ENCODE results near the gene PHF21A. TPM values are rescaled to one million over a fixed set of nuclear protein-coding genes. Genes with fewer than 3 reads are reported as not detected.

PHF21A gene
- total RNA-seq, 2 donors from 2014 or later = 47.2 to 53.9 TPM

GRCh38 chr11:46134540-46134939 lies 13.3 kb upstream of the PHF21A start:
- DNase-seq = peak; percentile 83
- WGBS, 2 experiments (ENCODE audit: insufficient coverage in 1 of 2, insufficient read length in 1 of 2) = 63 to 89% methylated on average over 3 of the region's 3 CpGs
- Histone ChIP-seq H3K27ac (ENCODE audit: low read depth, low read length) (no peak overlapping the region), H3K36me3 (ENCODE audit: control insufficient read depth, insufficient read depth, low read length) (no peaks in the 10 kb centered on the region), H3K9ac (ENCODE audit: extremely low read depth, low read length, poor library complexity, severe bottlenecking) (no peak overlapping the region), H3K9me3 (ENCODE audit: control insufficient read depth, low read length) (no peaks in the 10 kb centered on the region), H3K4me1 (ENCODE audit: control insufficient read depth, insufficient read depth, low read length) (no peaks in the 10 kb centered on the region), H3K4me3 (ENCODE audit: low read length) (no peak overlapping the region), H3K27me3 (ENCODE audit: control insufficient read depth, insufficient read depth, low read length, poor library complexity, severe bottlenecking) (no peaks in the 10 kb centered on the region)
- peak; percentile 64 for TF ChIP-seq CTCF (conservative IDR thresholded peaks at IDR 0.05)
- H3K4me1 Mint-ChIP-seq = peaks cover 4% of the 10 kb centered on the region
- H3K36me3 Mint-ChIP-seq (ENCODE audit: low read depth) = no peaks in the 10 kb centered on the region
- H3K4me3 Mint-ChIP-seq = no peak overlapping the region
- H3K9me3 Mint-ChIP-seq = no peaks in the 10 kb centered on the region
- H3K27me3 Mint-ChIP-seq (ENCODE audit: insufficient read depth) = peaks cover 4% of the 10 kb centered on the region
- peak overlapping the region; percentile 40 for H3K27ac Mint-ChIP-seq

GRCh38 chr11:46134061-46134460 lies 12.8 kb upstream of the PHF21A start:
- Histone ChIP-seq H3K27me3 (ENCODE audit: control insufficient read depth, insufficient read depth, low read length, poor library complexity, severe bottlenecking) (no peaks in the 10 kb centered on the region), H3K36me3 (ENCODE audit: control insufficient read depth, insufficient read depth, low read length) (no peaks in the 10 kb centered on the region), H3K4me1 (ENCODE audit: control insufficient read depth, insufficient read depth, low read length) (no peaks in the 10 kb centered on the region), H3K9me3 (ENCODE audit: control insufficient read depth, low read length) (no peaks in the 10 kb centered on the region), H3K27ac (ENCODE audit: low read depth, low read length) (no peak overlapping the region), H3K9ac (ENCODE audit: extremely low read depth, low read length, poor library complexity, severe bottlenecking) (no peak overlapping the region), H3K4me3 (ENCODE audit: low read length) (no peak overlapping the region)
- 84 to 87% methylated on average over 4 of the region's 4 CpGs for WGBS, 2 experiments (ENCODE audit: insufficient coverage in 1 of 2, insufficient read length in 1 of 2)
- no peaks in the 10 kb centered on the region for H3K9me3 Mint-ChIP-seq
- TF ChIP-seq CTCF (conservative IDR thresholded peaks at IDR 0.05) = no peak
- peaks cover 4% of the 10 kb centered on the region for H3K4me1 Mint-ChIP-seq
- no peak overlapping the region for H3K4me3 Mint-ChIP-seq
- peak overlapping the region; percentile 40 for H3K27ac Mint-ChIP-seq
- DNase-seq = no peak
- peaks cover 4% of the 10 kb centered on the region for H3K27me3 Mint-ChIP-seq (ENCODE audit: insufficient read depth)
- no peaks in the 10 kb centered on the region for H3K36me3 Mint-ChIP-seq (ENCODE audit: low read depth)

GRCh38 chr11:46133119-46133518 lies 11.9 kb upstream of the PHF21A start:
- no peaks in the 10 kb centered on the region for H3K9me3 Mint-ChIP-seq
- Histone ChIP-seq H3K4me1 (ENCODE audit: control insufficient read depth, insufficient read depth, low read length) (no peaks in the 10 kb centered on the region), H3K9me3 (ENCODE audit: control insufficient read depth, low read length) (no peaks in the 10 kb centered on the region), H3K9ac (ENCODE audit: extremely low read depth, low read length, poor library complexity, severe bottlenecking) (no peak overlapping the region), H3K4me3 (ENCODE audit: low read length) (no peak overlapping the region), H3K27ac (ENCODE audit: low read depth, low read length) (no peak overlapping the region), H3K27me3 (ENCODE audit: control insufficient read depth, insufficient read depth, low read length, poor library complexity, severe bottlenecking) (no peaks in the 10 kb centered on the region), H3K36me3 (ENCODE audit: control insufficient read depth, insufficient read depth, low read length) (no peaks in the 10 kb centered on the region)
- 88 to 93% methylated on average over 1 to 2 of the region's 3 CpGs for WGBS, 2 experiments (ENCODE audit: insufficient coverage in 1 of 2, insufficient read length in 1 of 2)
- no peak overlapping the region for H3K27ac Mint-ChIP-seq
- H3K4me1 Mint-ChIP-seq = peaks cover 4% of the 10 kb centered on the region
- no peak overlapping the region for H3K4me3 Mint-ChIP-seq
- TF ChIP-seq CTCF (conservative IDR thresholded peaks at IDR 0.05) = no peak
- DNase-seq = no peak
- H3K27me3 Mint-ChIP-seq (ENCODE audit: insufficient read depth) = peaks cover 4% of the 10 kb centered on the region
- no peaks in the 10 kb centered on the region for H3K36me3 Mint-ChIP-seq (ENCODE audit: low read depth)
